Left hindlimb (tissue), 1 donor: Measurements from ENCODE around the gene SHROOM1.
"Not testable (repeated sequence)": the region's sequence is repeated elsewhere in the genome, so short reads cannot be mapped to it uniquely, and the experiment has no call there.

Experiments
- DNase-seq: peaks from one replicate; pipeline ENCODE4 v3.0.0-alpha.2; 2018

SHROOM1 gene

DNA sequence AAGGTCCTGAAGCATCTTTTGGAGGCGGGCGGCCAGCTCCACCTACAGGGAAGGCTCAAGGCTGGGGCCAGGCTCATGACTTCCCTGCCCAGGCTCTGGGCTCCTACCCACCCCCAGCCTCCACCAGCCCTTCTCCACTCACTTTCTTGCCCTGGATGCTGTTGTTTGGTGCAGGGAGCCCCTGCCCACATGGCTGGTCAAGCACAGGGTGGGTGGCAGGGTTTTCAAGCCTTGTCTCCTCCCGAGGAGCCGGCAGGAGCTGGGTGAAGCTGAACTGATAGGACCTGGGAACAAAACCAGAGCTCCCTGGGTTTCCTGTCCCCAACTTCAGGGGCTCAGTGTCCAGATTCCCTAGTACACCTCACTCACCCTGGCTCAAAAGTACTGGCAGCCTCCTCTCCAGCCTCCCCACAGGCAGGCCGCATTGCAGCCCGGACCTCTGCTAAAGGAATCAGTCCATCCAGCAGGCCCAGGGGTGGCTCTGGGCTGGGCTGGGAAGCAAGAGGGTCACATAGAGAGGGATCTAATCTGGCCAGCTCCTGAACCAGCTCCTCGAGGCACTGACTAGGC, 6.9 kb downstream of the SHROOM1 start:
- no peak for DNase-seq

DNA sequence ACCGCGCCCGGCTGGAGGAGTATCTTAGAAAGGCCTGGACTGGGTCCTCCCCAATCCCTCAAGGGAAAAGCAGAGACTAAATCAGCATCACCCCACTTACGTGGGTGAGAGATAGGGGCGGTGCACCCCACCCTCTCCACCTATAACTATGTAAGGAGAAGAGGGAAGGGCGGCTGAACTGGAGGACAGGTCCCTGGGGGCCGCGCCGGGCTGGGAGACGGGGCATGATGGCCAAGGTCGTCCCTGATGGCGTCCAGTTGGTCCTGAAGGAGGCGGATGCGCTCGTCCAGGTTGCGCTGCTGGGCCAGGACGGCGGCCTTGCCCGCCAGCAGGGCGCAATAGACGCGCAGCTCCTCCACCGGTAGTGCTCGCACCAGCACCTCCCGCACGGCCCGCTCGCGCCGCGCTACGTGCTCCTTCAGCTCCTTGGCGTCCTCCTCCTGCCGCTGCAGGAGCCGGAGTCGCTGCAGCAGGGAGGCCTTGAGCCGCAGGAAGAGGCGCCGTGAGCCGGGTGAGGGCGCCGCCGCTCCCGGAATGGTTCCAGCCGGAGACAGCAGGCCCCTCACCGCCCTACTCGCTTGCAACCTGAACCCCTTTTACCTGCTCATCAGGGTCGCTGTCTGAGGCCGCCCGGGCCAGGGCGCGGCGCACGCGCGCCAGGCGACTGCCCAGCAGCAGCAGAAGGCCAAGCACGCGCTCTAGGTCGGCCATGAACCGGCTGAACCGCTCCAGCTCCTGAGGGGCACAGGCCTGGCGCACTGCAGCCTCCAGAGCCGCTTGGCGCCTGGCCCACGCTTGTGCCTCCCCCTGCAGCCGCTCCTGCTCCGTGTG, 7.6 kb downstream of the SHROOM1 start:
- DNase-seq = peak; percentile 62

DNA sequence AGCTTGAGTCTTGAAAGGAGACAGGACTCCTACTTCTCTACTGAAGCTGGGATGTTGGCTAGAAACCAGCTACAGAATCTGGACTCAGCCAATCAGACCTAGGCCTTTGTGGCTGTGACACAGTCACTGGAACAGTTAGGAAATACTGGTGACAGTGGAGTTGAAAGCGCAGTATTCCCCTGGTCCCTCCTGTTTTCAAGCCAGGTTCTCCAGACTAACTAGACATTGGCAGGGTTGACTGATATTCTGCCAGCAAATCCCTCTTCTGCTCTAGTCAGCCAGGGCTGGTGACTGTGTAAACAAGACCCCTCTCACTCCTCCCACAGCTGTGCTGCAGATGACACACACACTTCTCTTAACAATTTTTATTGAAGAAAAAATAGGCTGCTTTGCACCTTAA, 8.7 kb downstream of the SHROOM1 start:
- DNase-seq = no peak

DNA sequence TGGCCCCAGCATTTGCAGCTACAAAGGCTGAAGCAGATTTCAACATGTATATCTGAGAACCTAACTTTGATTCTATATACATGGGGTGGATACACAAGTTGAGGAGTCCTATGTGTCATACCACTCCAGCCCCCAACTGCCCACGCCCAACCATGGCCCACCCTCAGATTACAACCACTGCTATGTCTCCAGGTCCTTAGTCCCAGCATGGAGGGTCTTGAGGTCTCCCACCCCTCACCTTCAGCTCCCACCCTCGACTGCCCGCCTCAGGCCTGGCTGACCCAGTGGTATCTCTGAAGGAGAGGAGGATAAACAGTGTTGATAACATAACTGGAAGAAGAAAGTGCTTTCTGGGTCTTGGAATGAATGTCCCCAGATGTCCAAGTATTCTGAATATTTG, 9.1 kb downstream of the SHROOM1 start:
- no peak for DNase-seq

DNA sequence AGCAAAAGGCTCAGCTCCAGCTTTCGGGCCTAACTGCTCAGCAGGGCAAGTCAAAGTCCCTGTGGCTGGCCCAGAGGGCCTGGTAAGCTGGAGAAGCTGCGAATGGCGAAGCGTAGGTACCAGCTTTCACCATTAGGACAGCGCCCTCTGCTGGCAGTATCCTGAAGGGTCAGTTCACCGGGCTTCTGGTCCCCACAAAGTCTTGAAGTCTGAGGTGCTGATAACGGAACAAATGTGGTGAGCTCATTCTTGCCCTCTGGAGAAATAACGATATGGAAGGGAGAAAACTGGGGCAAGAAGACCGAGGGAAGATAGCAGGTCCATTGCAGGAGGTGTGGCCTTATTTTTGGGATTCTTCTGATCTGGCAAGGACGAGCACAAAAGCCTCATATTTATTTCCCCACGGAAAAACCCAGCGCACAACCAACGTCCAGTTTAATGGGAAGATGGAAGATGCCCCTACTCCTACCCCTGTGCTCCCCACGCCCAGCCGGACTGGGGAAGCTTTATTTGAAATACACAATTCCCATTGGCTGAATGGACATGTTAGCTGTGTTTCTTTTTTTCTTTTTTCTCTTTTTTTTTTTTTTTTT, 10.2 kb downstream of the SHROOM1 start:
- DNase-seq = peak; percentile 81

DNA sequence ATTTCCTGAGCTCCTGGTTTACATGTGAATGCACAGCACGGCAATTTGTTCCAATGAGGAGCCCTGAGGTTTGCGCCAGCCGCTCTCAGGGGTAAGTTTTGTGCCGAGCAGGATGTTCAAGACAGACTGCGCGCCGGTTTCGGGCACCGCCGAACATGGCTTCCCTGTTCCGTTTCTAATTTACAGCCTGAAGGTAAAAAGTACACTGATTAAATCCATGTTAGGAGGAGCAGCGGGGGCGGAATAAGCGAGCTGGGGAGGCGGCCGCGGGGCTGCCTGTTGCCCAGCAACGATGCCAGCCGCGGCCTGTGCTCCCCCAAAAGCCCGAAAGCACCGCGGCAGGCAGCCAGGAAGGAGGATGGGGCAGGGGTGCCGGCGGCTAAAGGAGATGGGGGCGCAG, 11.0 kb downstream of the SHROOM1 start:
- no peak for DNase-seq

DNA sequence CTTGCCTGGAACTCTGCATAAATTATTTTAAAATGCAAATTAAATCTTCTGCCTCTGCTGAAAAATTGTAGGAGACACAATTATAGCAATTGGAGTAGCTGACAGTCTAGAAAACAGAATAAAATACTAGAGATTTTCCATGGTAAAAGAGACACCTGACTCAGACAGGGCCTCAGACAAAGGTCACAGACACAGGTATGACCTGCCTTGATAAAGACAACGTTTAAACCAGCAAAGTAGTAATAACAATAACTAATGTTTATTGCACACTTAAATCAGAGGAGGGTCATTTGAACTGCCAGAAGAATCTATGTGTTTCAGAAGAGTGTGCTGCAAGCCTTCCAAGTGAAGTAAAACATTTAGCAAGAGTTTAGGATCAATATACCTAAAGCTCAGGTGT, 13.4 kb downstream of the SHROOM1 start:
- DNase-seq = no peak

DNA sequence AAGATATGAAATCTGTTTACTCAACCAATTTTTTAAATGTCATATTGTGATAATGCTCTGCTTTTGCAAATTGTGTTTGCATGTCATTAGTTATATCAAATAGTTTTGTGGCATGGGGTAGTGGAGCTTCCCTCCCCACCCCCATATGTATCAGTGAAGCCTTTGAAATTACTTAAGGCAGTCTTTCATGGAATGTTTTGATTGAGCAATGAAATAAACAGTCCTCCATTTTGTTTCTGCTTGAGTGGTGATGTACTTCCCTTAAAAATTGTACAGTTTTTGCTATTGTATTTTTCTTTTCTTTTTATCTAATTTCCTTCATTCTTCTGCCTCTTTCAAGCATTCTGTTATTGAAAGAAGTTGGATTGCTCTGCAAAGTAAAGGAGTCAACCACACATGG, 13.9 kb downstream of the SHROOM1 start:
- no peak for DNase-seq

DNA sequence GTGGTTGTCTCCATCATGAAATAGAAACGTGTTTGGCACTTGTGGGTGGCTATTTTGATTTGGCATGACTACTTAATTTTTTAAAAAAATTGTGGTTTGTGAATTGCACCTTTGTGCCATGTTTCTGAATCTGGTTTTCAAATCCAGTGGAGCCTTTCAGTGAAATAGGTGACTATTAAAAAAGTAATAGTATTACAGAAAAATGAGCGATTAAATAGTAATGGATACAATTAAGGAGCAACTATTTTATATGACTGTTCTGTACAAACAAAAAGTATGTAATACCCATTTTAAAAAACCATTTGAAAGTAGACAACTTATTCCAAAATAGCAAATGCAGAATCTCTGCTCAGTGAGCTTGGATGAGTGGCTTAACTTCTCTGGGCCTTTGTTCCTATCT, 14.4 kb downstream of the SHROOM1 start:
- DNase-seq = no peak

DNA sequence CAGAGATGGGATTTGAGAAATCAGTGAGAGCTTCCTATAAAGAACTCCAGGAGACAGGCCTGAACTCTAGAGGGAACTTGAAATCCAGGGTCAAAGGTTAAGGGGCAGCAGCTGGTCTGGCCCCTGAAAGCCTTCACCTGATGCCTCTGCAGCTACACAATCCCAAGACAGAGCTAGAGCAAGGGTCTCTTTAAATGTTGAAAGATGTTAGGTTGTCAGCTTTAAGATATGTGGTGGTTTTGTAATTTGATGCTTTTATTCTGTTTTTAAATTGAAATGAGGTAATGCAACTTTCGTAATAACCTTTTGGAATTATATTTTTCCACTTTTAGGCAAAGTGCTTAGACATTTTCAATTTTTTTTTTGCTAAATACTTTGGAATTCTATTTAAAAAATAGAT, 15.0 kb downstream of the SHROOM1 start:
- DNase-seq = no peak

DNA sequence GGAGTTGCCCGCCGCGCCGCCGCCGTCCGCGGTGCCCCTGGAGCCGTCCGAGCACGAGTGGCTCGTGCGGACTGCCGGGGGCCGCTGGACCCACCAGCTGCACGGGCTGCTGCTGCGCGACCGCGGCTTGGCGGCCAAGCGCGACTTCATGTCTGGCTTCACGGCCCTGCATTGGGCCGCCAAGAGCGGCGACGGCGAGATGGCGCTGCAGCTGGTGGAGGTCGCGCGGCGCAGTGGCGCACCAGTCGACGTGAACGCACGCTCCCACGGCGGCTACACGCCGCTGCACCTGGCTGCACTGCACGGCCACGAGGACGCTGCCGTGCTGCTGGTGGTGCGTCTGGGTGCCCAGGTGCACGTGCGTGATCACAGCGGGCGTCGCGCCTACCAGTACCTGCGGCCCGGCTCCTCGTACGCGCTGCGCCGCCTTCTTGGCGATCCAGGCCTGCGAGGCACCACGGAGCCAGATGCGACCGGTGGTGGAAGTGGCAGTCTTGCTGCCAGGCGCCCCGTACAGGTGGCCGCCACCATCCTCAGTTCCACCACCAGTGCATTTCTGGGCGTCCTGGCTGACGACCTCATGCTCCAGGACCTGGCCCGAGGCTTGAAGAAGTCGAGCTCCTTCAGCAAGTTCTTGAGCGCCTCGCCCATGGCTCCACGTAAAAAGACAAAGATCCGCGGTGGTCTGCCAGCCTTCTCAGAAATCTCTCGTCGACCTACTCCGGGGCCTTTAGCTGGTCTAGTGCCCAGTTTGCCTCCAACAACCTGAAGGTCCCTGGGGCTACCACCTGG, 15.7 kb downstream of the SHROOM1 start:
- no peak for DNase-seq

DNA sequence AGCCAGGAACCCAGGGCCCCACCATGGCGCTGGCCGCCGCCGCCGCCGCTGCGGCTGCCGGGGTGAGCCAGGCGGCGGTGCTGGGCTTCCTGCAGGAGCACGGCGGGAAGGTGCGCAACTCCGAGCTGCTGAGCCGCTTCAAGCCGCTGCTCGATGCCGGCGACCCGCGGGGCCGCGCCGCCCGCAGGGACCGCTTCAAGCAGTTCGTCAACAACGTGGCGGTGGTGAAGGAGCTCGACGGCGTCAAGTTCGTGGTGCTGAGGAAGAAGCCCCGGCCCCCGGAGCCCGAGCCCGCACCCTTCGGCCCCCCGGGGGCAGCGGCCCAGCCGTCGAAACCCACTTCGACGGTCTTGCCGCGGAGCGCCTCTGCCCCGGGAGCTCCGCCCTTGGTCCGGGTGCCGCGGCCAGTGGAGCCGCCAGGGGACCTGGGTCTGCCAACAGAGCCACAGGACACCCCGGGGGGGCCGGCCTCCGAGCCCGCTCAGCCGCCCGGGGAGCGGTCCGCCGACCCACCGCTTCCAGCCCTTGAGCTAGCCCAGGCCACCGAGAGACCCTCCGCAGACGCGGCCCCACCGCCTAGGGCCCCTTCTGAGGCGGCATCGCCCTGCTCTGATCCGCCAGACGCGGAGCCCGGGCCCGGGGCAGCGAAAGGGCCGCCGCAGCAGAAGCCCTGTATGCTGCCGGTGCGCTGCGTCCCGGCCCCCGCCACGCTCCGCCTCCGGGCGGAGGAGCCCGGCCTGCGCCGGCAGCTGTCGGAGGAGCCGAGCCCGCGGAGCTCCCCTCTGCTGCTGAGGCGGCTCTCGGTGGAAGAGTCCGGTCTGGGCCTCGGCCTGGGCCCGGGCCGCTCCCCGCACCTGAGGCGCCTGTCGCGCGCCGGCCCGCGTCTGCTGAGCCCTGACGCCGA, 16.6 kb downstream of the SHROOM1 start:
- no peak for DNase-seq

DNA sequence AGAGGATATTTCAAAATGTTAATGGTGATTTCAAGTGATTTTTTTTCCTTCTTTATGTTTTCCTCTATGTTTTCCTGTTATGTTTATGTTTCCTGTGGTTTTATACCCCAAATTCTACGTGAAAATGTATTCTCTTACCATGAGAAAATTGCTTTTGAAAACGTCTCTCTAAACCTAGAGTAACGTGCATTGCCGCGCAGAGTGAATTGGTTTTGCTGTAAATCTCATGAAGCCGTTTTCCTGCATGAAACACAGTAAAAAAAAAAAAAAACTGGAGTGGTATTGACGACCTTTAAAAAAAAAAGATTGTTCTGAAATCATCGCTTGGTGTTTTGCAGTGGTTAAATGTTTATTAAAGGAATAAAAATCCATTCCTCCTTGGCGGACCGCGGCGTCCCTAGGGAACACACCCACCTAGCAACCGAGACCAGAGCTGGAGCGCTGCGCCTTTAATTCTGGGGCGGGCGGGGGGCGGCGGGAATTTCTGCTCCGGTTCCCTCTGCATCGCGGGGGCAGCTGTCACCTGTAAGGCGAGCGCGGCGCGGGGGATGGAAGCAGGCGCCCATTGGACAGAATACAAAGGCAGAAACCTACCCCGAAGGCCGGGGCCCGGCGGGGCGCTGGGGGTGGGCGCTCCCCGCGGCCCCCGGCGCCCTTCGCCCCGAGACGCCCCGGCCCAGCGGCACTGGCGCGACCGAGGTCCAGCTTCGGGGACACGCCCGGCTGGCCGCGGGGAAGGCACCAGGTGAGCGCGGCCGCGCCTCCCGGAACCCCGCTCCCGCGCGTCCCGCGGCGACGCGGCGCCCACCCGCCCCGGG, 17.5 kb downstream of the SHROOM1 start, which contains the start of gene SOWAHA:
Gene SOWAHA (plus strand): TSS at position 522 of the 818 bp plus-strand sequence. CDS start 320 bp downstream, outside the sequence.
- no peak for DNase-seq

DNA sequence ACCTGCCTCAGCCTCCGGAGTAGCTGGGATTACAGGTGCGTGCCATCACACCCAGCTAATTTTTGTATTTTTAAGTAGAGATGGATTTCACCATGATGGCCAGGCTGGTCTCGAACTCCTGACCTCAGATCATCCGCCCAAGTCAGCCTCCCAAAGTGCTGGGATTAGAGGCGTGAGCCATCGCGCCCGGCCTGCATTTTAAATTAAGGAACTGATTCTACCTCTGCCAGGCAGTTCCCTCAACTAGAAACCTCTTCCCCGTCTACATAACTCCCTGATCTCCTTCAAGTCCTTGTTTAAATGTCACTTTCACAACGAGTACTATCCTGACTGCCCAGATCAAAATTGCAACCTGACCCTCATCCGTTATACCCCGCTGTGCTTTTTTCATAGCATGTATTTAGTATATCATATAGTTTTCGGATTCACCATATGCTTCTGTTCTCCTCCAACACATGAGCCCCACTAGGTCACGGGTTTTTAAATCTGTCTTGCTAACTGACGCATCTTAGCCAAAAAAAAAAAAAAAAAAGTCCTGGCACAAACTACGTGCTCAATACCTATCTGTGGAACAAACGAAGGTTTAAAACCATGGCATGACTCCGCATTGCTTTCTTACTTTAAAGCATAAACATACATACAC, 18.2 kb downstream of the SHROOM1 start:
- no peak for DNase-seq

DNA sequence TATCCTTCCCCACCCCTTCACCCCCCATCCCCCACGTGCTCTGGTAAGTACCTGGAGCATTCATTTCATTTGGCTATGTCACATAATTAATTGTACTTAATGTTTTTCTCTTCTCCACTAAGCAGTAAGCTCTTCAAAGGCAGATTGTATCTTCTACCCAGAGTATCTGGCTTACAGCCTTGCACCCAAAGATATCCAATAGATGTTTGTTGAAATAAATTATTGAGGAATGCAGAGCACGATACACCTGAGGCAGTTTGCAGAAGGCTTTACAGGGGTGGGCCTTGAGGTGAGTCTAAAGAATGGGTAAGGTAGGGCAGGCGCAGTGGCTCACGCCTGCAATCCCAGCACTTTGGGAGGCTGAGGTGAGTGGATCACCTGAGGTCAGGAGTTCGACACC, 19.8 kb downstream of the SHROOM1 start:
- DNase-seq = no peak

DNA sequence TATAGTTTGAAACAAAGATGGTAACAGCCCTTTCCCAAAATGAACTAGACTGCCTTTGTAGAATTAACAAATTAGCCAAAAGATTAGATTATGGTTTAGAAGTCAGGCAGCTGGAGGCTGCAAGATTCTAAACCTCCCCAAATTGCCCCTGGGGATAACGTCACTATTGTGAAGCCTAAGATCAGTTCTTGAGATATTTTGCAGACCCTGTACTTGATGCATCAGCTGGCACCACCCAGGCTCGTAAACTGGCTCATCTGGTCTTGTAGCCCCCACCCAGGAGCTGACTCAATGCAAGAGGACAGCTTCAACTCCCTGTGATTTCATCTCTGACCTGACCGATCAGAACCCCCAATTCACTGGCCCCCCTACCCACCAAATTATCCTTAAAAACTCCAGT, 21.6 kb downstream of the SHROOM1 start:
- DNase-seq = no peak

DNA sequence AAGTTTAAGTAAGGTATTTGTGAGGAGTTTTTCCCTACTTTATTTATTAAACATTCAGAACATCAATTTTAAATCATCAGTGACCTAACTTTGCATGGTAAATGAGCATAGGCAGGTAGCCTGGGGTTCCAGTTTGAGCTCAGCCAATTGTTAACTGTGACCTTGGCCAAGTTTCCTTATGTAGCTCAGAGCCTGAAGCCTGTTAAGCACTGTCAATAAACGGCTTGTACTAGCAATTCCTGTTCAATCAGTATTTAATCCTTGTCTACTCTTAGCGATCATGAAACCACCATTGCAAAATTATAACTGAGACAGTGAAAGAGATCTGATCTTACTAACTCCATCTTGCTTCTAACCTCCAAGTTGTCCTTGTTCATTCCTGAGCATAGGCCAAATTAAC, 22.0 kb downstream of the SHROOM1 start:
- no peak for DNase-seq

DNA sequence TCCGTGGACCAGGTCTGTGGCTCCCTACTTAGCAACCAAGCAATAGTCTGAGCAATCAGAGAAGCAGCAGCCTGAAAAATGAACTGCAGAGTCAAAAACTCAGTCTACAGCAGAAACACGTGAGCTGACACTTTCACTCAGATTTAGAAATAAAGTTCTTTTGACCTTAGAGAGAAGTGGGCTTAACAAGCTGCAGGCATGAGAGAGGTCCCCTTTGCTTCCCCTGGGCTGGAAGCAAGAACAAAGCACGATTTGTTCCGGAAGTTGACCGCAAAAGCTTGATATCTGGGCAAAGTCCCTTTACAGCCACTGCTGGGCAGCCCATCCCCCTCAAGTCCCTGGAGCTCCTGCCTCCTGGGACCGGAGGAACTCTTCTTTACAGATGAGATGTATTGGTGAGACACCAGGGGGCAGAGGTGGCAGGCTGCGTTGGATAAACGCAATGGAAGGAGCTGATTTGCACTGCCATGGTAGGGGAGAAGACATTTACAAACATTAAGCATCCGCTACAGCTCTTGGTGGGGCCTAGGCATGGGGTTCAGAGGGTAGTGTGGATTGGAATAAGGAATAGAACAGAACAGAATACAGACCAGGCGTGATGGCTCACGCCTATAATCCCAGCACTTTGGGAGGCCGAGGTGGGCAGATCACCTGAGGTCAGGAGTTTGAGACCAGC, 23.1 kb downstream of the SHROOM1 start:
- no peak for DNase-seq

DNA sequence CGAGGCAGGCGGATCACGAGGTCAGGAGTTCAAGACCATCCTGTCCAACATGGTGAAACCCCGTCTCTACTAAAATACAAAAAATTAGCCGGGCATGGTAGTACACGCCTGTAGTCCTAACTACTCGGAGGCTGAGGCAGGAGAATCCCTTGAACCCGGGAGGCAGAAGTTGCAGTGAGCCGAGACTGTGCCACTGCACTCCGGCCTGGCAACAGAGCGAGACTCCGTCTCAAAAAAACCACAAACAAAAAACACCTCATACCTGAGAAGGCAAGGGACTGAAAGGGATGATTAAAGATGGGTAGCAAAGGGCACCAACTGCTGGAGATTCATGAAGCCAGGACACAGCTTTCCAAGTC, 23.7 kb downstream of the SHROOM1 start:
- DNase-seq = not testable (repeated sequence)

DNA sequence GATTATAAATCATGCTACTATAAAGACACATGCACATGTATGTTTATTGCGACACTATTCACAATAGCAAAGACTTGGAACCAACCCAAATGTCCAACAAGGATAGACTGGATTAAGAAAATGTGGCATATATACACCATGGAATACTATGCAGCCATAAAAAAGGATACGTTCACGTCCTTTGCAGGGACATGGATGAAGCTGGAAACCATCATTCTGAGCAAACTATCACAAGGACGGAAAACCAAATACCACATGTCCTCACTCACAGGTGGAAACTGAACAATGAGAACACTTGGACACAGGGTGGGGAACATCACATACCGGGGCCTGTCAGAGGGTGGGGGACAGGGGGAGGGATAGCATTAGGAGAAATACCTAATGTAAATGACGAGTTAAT, 24.6 kb downstream of the SHROOM1 start:
- not testable (repeated sequence) for DNase-seq
